Body of pancreas (tissue), 4 donors: ENCODE data around the gene FAM120AOS. TPM values are rescaled to one million over a fixed set of nuclear protein-coding genes. Genes with fewer than 3 reads are reported as not detected.

ENCODE experiments used
- ATAC-seq: fragments of 150-250 bp; one replicate; pipeline ENCODE4 v1.9.1; 2016
- DNase-seq, 4 donors: peaks; one replicate each; pipeline ENCODE4 v3.0.0-alpha.2; 2019
- H3K27ac ChIP-seq, 4 donors: fragments of 200-600 bp; sonication (generic); 1 replicate in 3 of 4; 2 replicates in 1 of 4; pipeline versions ENCODE4 v1.5.1 to v1.6.1; 2016 to 2019; ENCODE audit warnings: mild to moderate bottlenecking in 1 of 4, mixed read lengths in 1 of 4, moderate library complexity in 1 of 4
- H3K27me3 ChIP-seq, 2 donors: fragments of 200-600 bp; sonication (generic); one replicate each; pipeline ENCODE4 v1.6.0; 2016; ENCODE audit warnings: mild to moderate bottlenecking in 1 of 2
- H3K36me3 ChIP-seq, 2 donors: fragments of 200-600 bp; sonication (generic); replicated peaks in 1 of 2; 2 replicates each; pipeline ENCODE4 v1.5.1; 2016; ENCODE audit warnings: low read depth in 2 of 2; ENCODE audit not compliant: insufficient read depth in 1 of 2
- H3K4me1 ChIP-seq: fragments of 200-600 bp; sonication (generic); one replicate; pipeline ENCODE4 v1.6.0; 2016
- H3K4me3 ChIP-seq, 2 donors: fragments of 200-600 bp; sonication (generic); 1 replicate in 1 of 2; 2 replicates in 1 of 2; pipeline ENCODE4 v1.5.1; 2016 to 2019
- H3K9me3 ChIP-seq, 3 donors: fragments of 200-600 bp; sonication (generic); 1 replicate in 2 of 3; 2 replicates in 1 of 3; pipeline ENCODE4 v1.5.1; 2016
- POLR2A ChIP-seq, 3 donors: fragments of 450-650 bp; IDR thresholded peaks; one replicate each; pipeline ENCODE4 v1.6.1; 2016; ENCODE audit warnings: antibody characterized with exemption in 3 of 3, mild to moderate bottlenecking in 2 of 3
- WGBS, 2 donors: methylation state at CpG; one replicate each; pipeline ENCODE4 v1.1.5; 2017; 5-methylcytosine and 5-hydroxymethylcytosine counted together
- intact Hi-C: fragments of 100-400 bp; cut with DNase I; formaldehyde crosslinking; loops from one replicate; pipeline ENCODE4 v1.15.1; 2023
- total RNA-seq, 2 donors: library from RNA; depleted of rRNA; stranded (reverse); fragments of >200 nt; gene quantifications; one replicate each; pipeline ENCODE4 v1.1.0, GENCODE V29; 2016
- TF ChIP-seq, protein P1 (sequence below), 7 experiments: fragments of 450-650 bp in 4 of 7; fragments of 200-600 bp in 3 of 7; sonication (generic) in 3 of 7; IDR thresholded peaks; one replicate each; pipeline ENCODE4 v1.5.1; 2016 to 2019; ENCODE audit warnings: antibody characterized with exemption in 7 of 7

Gene FAM120AOS
- total RNA-seq, 2 donors from 2014 or later: 35.0 to 44.5 TPM

DNA sequence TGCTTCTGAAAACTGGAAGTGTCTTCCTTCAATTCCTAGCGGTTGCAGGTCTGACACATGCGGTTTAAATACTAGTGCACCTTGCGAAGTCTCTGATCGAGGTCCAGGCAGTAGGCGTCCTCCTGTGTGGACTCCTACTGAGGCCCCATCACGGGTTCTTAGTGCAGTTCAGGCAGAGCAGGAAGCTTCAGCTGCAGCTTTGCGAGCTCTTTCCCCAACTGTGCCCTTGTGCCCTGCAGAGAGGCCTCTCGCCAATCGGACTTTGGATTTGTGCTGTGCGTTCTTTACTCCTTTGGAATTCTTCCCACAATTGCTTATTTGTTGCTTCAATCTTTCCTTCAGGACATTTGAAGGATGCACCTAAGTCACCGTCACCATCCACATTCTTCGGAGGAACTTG is 40.6 kb upstream of the FAM120AOS start:
- DNase-seq: no peak
- WGBS, 2 donors: 82 to 92% methylated on average over 12 of the region's 12 CpGs
- intact Hi-C loops: no loop called here

DNA sequence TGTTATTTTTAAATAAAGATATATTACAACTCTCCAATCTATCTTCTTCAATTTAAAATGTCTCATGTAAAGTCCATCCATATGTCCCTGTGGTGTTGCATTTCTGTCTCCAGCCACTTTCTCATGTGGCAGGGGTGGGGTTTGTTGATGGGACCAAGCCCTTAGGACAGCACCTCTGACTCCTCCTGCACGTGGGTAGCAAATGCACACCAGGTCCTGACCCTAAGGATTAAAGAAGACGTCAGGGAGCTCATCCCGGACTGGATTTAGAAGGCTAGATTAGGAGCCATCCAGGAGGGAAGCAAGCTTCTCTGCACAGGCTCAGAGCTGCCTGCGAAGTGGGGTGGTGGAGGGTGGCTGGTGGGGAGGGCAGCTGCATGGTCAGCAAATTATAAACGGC is 38.9 kb upstream of the FAM120AOS start:
- H3K4me3 ChIP-seq: no peak overlapping the region
- ATAC-seq (no peak), DNase-seq (no peak)
- H3K9me3 ChIP-seq: no peaks in the 10 kb centered on the region
- no peaks in the 10 kb centered on the region for H3K27me3 ChIP-seq
- peaks cover 0 to 4% of the 10 kb centered on the region in 2 donors for H3K36me3 ChIP-seq
- WGBS, 2 donors: 63 to 65% methylated on average over 5 of the region's 5 CpGs
- TF ChIP-seq, protein P1, sequence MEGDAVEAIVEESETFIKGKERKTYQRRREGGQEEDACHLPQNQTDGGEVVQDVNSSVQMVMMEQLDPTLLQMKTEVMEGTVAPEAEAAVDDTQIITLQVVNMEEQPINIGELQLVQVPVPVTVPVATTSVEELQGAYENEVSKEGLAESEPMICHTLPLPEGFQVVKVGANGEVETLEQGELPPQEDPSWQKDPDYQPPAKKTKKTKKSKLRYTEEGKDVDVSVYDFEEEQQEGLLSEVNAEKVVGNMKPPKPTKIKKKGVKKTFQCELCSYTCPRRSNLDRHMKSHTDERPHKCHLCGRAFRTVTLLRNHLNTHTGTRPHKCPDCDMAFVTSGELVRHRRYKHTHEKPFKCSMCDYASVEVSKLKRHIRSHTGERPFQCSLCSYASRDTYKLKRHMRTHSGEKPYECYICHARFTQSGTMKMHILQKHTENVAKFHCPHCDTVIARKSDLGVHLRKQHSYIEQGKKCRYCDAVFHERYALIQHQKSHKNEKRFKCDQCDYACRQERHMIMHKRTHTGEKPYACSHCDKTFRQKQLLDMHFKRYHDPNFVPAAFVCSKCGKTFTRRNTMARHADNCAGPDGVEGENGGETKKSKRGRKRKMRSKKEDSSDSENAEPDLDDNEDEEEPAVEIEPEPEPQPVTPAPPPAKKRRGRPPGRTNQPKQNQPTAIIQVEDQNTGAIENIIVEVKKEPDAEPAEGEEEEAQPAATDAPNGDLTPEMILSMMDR (IDR thresholded peaks at IDR 0.05): no peak
- no peak for TF ChIP-seq POLR2A (IDR thresholded peaks at IDR 0.05)
- no peak overlapping the region for H3K27ac ChIP-seq
- intact Hi-C loops: no loop called here
- no peaks in the 10 kb centered on the region for H3K4me1 ChIP-seq

More for the DNA sequence above, 40.6 kb upstream of the FAM120AOS start:
- Histone ChIP-seq H3K27ac (no peak overlapping the region), H3K36me3 (peaks cover 0 to 6% of the 10 kb centered on the region in 2 donors), H3K4me1 (no peaks in the 10 kb centered on the region), H3K4me3 (no peak overlapping the region), H3K9me3 (no peaks in the 10 kb centered on the region), H3K27me3 (no peaks in the 10 kb centered on the region)
- TF ChIP-seq, protein P1 (IDR thresholded peaks at IDR 0.05): no peak
- TF ChIP-seq POLR2A (IDR thresholded peaks at IDR 0.05): no peak
- ATAC-seq: no peak

DNA sequence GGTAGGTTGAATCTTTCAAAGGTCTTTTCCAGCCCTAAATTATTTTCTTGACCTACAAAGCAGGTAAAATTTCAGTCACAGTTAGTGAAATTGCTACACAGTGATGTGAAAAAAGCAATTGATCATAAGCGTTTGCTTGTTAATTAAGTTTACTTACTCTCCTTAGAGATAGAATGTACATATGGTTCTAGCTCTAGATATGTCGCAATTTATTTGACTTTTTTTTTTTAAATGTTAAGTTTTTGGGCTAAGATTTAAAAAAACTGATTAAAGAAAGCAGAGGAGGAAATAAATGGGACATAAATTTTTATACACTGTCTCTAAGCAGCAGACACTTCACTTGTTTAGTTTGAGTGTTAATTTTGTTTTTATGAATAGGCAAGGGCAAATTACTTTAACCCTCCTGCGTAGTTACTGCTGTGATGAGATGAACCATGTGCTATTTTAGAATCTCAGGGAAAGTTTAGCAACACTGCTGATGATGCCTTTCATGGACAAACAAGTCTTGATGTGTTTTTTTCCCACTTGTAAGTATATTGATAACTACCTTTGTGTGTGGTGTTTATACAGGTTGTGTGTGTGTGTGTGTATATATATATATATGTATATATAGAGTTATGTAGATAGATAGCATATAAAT is 38.3 kb upstream of the FAM120AOS start:
- ATAC-seq: no peak
- intact Hi-C loops: no loop called here
- Histone ChIP-seq H3K4me3 (no peak overlapping the region), H3K27me3 (no peaks in the 10 kb centered on the region), H3K27ac (no peak overlapping the region), H3K4me1 (no peaks in the 10 kb centered on the region), H3K9me3 (no peaks in the 10 kb centered on the region), H3K36me3 (peaks cover 0 to 3% of the 10 kb centered on the region in 2 donors)
- WGBS, 2 donors: 61 to 67% methylated on average over 3 of the region's 3 CpGs
- no peak for DNase-seq
- TF ChIP-seq POLR2A (IDR thresholded peaks at IDR 0.05): no peak
- TF ChIP-seq, protein P1 (IDR thresholded peaks at IDR 0.05): no peak

DNA sequence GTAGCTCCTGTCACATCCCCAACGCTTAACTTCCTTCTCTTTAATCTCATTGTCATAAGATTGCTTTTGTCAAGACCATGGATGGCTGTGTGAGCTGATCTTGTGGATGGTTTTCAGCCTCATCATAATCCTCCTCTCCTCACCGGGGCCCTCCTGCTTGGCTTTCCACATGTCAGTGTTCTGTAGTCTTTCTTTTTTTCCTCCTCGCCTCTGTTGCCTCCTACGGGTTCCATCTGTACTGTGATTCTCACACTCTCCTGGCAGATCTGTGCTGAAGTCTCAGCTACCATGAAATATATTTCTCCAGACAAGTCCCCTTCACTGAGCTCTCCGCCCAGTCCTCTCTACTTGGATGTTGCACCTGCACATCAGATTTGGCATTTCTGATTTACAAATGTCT is 34.9 kb upstream of the FAM120AOS start:
- WGBS, 2 donors: 95 to 96% methylated on average over 5 of the region's 5 CpGs
- no peaks in the 10 kb centered on the region for H3K4me1 ChIP-seq
- DNase-seq (no peak), ATAC-seq (no peak)
- no peaks in the 10 kb centered on the region for H3K9me3 ChIP-seq
- H3K27me3 ChIP-seq: no peaks in the 10 kb centered on the region
- no peaks in the 10 kb centered on the region for H3K36me3 ChIP-seq
- no peak overlapping the region for H3K4me3 ChIP-seq
- no peak overlapping the region for H3K27ac ChIP-seq
- intact Hi-C loops: no loop called here
- TF ChIP-seq, protein P1 (IDR thresholded peaks at IDR 0.05): no peak
- no peak for TF ChIP-seq POLR2A (IDR thresholded peaks at IDR 0.05)

DNA sequence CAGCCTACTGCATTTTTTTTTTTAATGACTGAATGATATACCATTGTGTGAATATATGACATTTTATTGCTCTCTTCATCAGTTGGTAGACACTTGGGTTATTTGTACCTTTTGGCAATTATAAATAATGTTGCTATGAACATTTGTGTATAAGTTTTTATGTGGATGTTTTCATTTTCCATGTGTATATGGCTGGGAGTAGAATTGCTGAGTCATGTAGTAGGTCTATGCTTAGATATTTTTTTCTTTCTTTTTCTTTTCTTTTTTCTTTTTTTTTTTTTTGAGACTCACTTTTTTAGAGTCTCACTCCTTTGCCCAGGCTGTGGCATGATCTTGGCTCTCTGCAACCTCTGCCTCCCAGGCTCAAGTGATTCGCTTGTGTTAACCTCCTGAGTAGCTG is 32.9 kb upstream of the FAM120AOS start:
- intact Hi-C loops: no loop called here
- H3K4me1 ChIP-seq: no peaks in the 10 kb centered on the region
- TF ChIP-seq, protein P1 (IDR thresholded peaks at IDR 0.05): no peak
- no peak for TF ChIP-seq POLR2A (IDR thresholded peaks at IDR 0.05)
- no peak for DNase-seq
- no peak for ATAC-seq
- 100% methylated on average over 1 of the region's 1 CpG for WGBS, 2 donors
- no peak overlapping the region for H3K4me3 ChIP-seq
- H3K36me3 ChIP-seq: no peaks in the 10 kb centered on the region
- H3K27me3 ChIP-seq: no peaks in the 10 kb centered on the region
- no peaks in the 10 kb centered on the region for H3K9me3 ChIP-seq
- no peak overlapping the region for H3K27ac ChIP-seq
